ENCODE results near the gene RGS9BP.
A peak's percentile ranks its signal among the peaks of the same experiment; 100 is the strongest.

RGS9BP gene

DNA sequence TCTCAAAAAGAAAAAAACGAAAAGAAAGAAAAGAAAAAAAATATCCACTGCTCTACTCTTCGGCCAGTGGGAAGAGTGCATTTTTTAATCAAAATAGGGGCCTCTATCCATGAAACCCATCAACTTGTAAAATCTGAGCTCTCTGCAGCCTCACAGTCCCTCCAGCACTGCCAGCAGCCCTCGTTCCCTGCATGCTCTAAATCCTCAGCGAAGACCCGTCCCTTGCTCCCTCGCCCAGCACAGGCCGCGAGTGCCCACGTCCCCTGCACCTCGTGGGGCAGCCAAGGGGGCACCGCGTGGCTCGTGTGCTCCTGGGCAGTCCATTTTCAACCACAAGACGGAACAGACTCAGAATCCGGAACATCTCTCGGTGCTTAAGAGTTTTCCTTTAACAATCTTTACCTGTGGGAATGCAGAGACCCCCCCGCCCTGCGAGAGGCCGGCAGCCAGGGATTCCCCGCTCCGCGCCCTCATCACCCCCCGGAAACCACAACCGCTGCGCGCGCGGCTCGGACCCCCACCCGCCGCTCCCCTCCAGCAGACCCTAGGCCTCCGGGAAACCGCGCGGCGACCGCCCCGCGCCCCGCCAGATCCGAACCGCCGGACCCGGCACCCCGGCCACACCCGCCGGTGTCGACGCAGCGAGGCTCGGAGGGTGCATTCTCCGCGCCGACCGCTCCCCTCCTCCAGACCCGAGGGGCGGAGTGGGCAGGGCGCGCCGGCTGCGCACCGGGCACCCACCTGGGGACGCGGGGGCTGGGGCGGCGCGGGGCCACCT is 1.3 kb upstream of the RGS9BP start:
- H3K4me3 ChIP-seq (ENCODE audit: low read length), result peak overlapping the region; percentile 97
- no peaks in the 10 kb centered on the region for H3K9me2 ChIP-seq (replicated peaks; ENCODE audit: insufficient read depth, low read length)
- H3K9me3 ChIP-seq (replicated peaks; ENCODE audit: insufficient read depth, low read length), result no peaks in the 10 kb centered on the region
- no peaks in the 10 kb centered on the region for H3K36me3 ChIP-seq (replicated peaks; ENCODE audit: insufficient read depth, low read length)
- H3F3A ChIP-seq (ENCODE audit: insufficient read depth, low read length), result no peaks in the 10 kb centered on the region
- no peaks in the 10 kb centered on the region for H4K20me1 ChIP-seq (ENCODE audit: insufficient read depth, low read length)
- H3K9ac ChIP-seq (ENCODE audit: low read length), result peak overlapping the region; percentile 52; the same call in 1 of the 2 replicates
- peak overlapping the region; percentile 98 for H3K4me2 ChIP-seq (ENCODE audit: low read depth, low read length)
- no peaks in the 10 kb centered on the region for H3K27me3 ChIP-seq (replicated peaks; ENCODE audit: insufficient read depth, low read length)
- DNase-seq, result no peak
- H3K79me2 ChIP-seq (ENCODE audit: low read length), result peaks cover 47% of the 10 kb centered on the region
- H3K4me1 ChIP-seq (ENCODE audit: low read length), result 0 out of 2 replicates have a peak, but pooled peaks cover 6% of the 10 kb centered on the region
- H3K27ac ChIP-seq (ENCODE audit: low read length), result no peak overlapping the region
- H2AFZ ChIP-seq (ENCODE audit: low read length), result peak overlapping the region; percentile 78; the same call in 1 of the 2 replicates
- TF ChIP-seq, protein P1, sequence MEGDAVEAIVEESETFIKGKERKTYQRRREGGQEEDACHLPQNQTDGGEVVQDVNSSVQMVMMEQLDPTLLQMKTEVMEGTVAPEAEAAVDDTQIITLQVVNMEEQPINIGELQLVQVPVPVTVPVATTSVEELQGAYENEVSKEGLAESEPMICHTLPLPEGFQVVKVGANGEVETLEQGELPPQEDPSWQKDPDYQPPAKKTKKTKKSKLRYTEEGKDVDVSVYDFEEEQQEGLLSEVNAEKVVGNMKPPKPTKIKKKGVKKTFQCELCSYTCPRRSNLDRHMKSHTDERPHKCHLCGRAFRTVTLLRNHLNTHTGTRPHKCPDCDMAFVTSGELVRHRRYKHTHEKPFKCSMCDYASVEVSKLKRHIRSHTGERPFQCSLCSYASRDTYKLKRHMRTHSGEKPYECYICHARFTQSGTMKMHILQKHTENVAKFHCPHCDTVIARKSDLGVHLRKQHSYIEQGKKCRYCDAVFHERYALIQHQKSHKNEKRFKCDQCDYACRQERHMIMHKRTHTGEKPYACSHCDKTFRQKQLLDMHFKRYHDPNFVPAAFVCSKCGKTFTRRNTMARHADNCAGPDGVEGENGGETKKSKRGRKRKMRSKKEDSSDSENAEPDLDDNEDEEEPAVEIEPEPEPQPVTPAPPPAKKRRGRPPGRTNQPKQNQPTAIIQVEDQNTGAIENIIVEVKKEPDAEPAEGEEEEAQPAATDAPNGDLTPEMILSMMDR (IDR thresholded peaks at IDR 0.05; ENCODE audit: low read length), result no peak
- TF ChIP-seq EZH2 (optimal IDR thresholded peaks at IDR 0.05; ENCODE audit: low read depth, low read length), result no peak
- no peak for TF ChIP-seq EZH2phosphoT487 (IDR thresholded peaks at IDR 0.05; ENCODE audit: low read length)

DNA sequence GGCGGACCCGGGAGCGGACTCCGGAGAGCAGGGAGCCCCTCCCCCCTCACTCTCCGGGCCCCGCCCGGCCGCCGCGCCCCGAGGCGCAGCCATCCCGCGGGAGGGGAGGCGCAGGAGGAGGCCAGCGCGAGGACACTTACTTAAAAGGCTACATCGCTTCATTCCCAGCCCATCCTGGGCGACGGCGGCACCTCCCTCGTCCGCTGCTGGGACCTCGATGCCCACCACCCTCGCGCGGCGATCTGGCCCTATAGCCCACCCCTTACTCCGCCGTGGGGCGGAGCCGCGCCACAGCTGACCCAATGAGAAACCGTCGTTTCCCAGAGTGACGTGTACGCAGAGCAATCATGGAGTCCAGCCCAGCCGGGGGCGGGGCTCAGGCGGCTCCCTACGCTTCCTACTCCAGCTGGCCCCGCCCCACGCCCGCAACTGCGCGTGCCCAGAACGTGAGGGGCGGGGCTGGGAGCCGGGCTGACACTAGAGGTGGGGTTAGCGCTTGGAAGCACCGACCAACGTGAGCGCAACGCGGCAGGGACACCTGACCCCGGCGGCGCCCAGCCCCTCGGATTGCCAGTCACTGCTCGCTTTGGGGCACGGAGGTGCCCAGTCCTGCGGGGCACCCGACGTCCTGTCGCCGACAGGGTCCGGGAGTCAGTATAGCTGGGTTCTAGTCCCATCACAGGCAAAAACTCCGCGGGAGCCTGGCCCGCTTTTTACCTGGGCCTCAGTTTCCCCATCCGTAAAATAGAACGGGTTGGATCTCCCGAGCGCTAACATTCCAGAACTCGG is 523 bp upstream of the RGS9BP start, which contains the start of gene ANKRD27:
ANKRD27 (minus strand) TSS at position 250 of the 789 bp plus-strand sequence. CDS start 16,165 bp downstream, outside the sequence.
- no peak for TF ChIP-seq EZH2 (optimal IDR thresholded peaks at IDR 0.05; ENCODE audit: low read depth, low read length)
- TF ChIP-seq, protein P1 (IDR thresholded peaks at IDR 0.05; ENCODE audit: low read length), result no peak
- Histone ChIP-seq H2AFZ (ENCODE audit: low read length) (peak within 1 kb of the TSS; percentile 98), H3F3A (ENCODE audit: insufficient read depth, low read length) (no peaks in the 10 kb centered on the region), H3K4me3 (ENCODE audit: low read length) (peak within 1 kb of the TSS; percentile 97), H3K27ac (ENCODE audit: low read length) (peak within 1 kb of the TSS; percentile 48; the same call in 1 of the 2 replicates), H3K9ac (ENCODE audit: low read length) (peak within 1 kb of the TSS; percentile 71), H4K20me1 (ENCODE audit: insufficient read depth, low read length) (no peaks in the 10 kb centered on the region), H3K9me2 (replicated peaks; ENCODE audit: insufficient read depth, low read length) (no peaks in the 10 kb centered on the region), H3K4me1 (ENCODE audit: low read length) (0 out of 2 replicates have a peak, but pooled peaks cover 6% of the 10 kb centered on the region), H3K9me3 (replicated peaks; ENCODE audit: insufficient read depth, low read length) (no peaks in the 10 kb centered on the region), H3K36me3 (replicated peaks; ENCODE audit: insufficient read depth, low read length) (no peaks in the 10 kb centered on the region), H3K79me2 (ENCODE audit: low read length) (peaks cover 40% of the 10 kb centered on the region), H3K27me3 (replicated peaks; ENCODE audit: insufficient read depth, low read length) (no peaks in the 10 kb centered on the region), H3K4me2 (ENCODE audit: low read depth, low read length) (peak within 1 kb of the TSS; percentile 98)
- peak; percentile 99 for DNase-seq

DNA sequence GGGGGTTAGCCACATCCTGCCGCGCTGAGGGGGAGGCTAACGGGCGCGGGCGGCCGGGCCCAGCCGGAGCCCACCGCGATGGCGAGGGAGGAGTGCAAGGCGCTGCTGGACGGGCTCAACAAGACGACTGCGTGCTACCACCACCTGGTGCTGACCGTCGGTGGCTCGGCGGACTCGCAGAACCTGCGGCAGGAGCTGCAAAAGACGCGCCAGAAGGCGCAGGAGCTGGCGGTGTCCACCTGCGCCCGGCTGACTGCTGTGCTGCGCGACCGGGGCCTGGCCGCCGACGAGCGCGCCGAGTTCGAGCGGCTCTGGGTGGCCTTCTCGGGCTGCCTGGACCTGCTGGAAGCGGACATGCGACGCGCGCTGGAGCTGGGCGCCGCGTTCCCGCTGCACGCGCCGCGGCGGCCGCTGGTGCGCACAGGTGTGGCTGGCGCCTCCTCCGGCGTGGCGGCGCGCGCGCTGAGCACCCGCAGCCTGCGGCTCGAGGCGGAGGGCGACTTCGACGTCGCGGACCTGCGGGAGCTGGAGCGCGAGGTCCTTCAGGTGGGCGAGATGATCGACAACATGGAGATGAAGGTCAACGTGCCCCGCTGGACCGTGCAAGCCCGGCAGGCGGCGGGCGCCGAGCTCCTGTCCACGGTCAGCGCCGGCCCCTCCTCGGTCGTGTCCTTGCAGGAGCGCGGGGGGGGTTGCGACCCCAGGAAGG is 692 bp downstream of the RGS9BP start:
- Histone ChIP-seq H3K9ac (ENCODE audit: low read length) (no peak overlapping the region), H3F3A (ENCODE audit: insufficient read depth, low read length) (no peaks in the 10 kb centered on the region), H2AFZ (ENCODE audit: low read length) (peak overlapping the region; percentile 98), H3K27me3 (replicated peaks; ENCODE audit: insufficient read depth, low read length) (no peaks in the 10 kb centered on the region), H3K36me3 (replicated peaks; ENCODE audit: insufficient read depth, low read length) (no peaks in the 10 kb centered on the region), H3K27ac (ENCODE audit: low read length) (no peak overlapping the region), H3K9me2 (replicated peaks; ENCODE audit: insufficient read depth, low read length) (no peaks in the 10 kb centered on the region), H3K9me3 (replicated peaks; ENCODE audit: insufficient read depth, low read length) (no peaks in the 10 kb centered on the region), H3K4me2 (ENCODE audit: low read depth, low read length) (peak overlapping the region; percentile 94), H3K79me2 (ENCODE audit: low read length) (peaks cover 33% of the 10 kb centered on the region), H3K4me3 (ENCODE audit: low read length) (peak overlapping the region; percentile 97), H4K20me1 (ENCODE audit: insufficient read depth, low read length) (no peaks in the 10 kb centered on the region), H3K4me1 (ENCODE audit: low read length) (0 out of 2 replicates have a peak, but pooled peaks cover 6% of the 10 kb centered on the region)
- no peak for TF ChIP-seq EZH2phosphoT487 (IDR thresholded peaks at IDR 0.05; ENCODE audit: low read length)
- TF ChIP-seq, protein P1 (IDR thresholded peaks at IDR 0.05; ENCODE audit: low read length), result no peak
- no peak for TF ChIP-seq EZH2 (optimal IDR thresholded peaks at IDR 0.05; ENCODE audit: low read depth, low read length)
- DNase-seq, result no peak
